WTC11 (cell line): Measurements from ENCODE around the gene CRYBB1. TPM values are rescaled to one million over a fixed set of nuclear protein-coding genes. Genes with fewer than 3 reads are reported as not detected.
"Not testable (repeated sequence)": the region's sequence is repeated elsewhere in the genome, so short reads cannot be mapped to it uniquely, and the experiment has no call there.

Experiments used
- ATAC-seq: fragments of 200-7000 bp; cut with Tn5 transposase; 2 replicates; pipeline ENCODE4 v1.10.0; 2021; ENCODE audit warnings: mild to moderate bottlenecking, moderate library complexity
- CTCF ChIA-PET: fragments of 300-600 bp; sonication (Branson Sonifier 250); formaldehyde crosslinking; loops from one replicate; lab custom pipeline; 2021; ENCODE audit warnings: antibody characterized with exemption; lab: Charles Lee
- POLR2A ChIA-PET: fragments of 350-600 bp; sonication (Branson Sonifier 250); formaldehyde crosslinking; loops from one replicate; lab custom pipeline; 2021; ENCODE audit warnings: antibody characterized with exemption; lab: Charles Lee
- DNase-seq: peaks from one replicate; pipeline ENCODE4 v3.0.0; 2021; ENCODE audit warnings: low spot score
- H3K27ac Mint-ChIP-seq: 2 replicates; pipeline ENCODE4 v1.8.0; 2021; ENCODE audit warnings: mixed read lengths
- H3K27me3 Mint-ChIP-seq: 2 replicates; pipeline ENCODE4 v1.8.0; 2021; ENCODE audit warnings: low read depth, mild to moderate bottlenecking, moderate library complexity, mixed read lengths
- H3K36me3 Mint-ChIP-seq: 2 replicates; pipeline ENCODE4 v1.8.0; 2021; ENCODE audit warnings: mixed read lengths
- H3K4me1 Mint-ChIP-seq: 2 replicates; pipeline ENCODE4 v1.8.0; 2022; ENCODE audit warnings: mixed read lengths
- H3K4me3 Mint-ChIP-seq: 2 replicates; pipeline ENCODE4 v1.8.0; 2021; ENCODE audit warnings: mild to moderate bottlenecking, moderate library complexity, mixed read lengths
- H3K9me3 Mint-ChIP-seq: 2 replicates; pipeline ENCODE4 v1.8.0; 2021; ENCODE audit warnings: mixed read lengths
- AFF4 ChIP-seq: sonication (generic); formaldehyde crosslinking; IDR thresholded peaks from 2 replicates; pipeline ENCODE4 v1.8.1; 2023; ENCODE audit warnings: mild to moderate bottlenecking, missing genetic modification reagents, borderline replicate concordance
- ATF2 ChIP-seq: sonication (generic); formaldehyde crosslinking; IDR thresholded peaks from 2 replicates; pipeline ENCODE4 v1.8.1; 2022; ENCODE audit warnings: low read depth, missing genetic modification reagents, borderline replicate concordance
- NFYB ChIP-seq: sonication (generic); formaldehyde crosslinking; conservative IDR thresholded peaks from 2 replicates; pipeline ENCODE4 v1.8.0; 2022; ENCODE audit warnings: low read depth, missing genetic modification reagents
- NR1H2 ChIP-seq: sonication (generic); formaldehyde crosslinking; IDR thresholded peaks from 2 replicates; pipeline ENCODE4 v1.9.0; 2021; ENCODE audit warnings: mild to moderate bottlenecking, moderate library complexity, missing genetic modification reagents
- RORB ChIP-seq: fragments of 250-450 bp; sonication (Bioruptor Pico); IDR thresholded peaks from 2 replicates; pipeline ENCODE4 v1.9.0; 2021; ENCODE audit warnings: mild to moderate bottlenecking
- SMAD3 ChIP-seq: sonication (generic); formaldehyde crosslinking; IDR thresholded peaks from 2 replicates; pipeline ENCODE4 v1.8.0; 2022; ENCODE audit warnings: missing genetic modification reagents, mild to moderate bottlenecking, borderline replicate concordance
- SP1 ChIP-seq: sonication (generic); formaldehyde crosslinking; conservative IDR thresholded peaks from 2 replicates; pipeline ENCODE4 v1.8.1; 2022; ENCODE audit warnings: missing genetic modification reagents
- STAT6 ChIP-seq: sonication (generic); formaldehyde crosslinking; conservative IDR thresholded peaks from 2 replicates; pipeline ENCODE4 v1.8.1; 2023; ENCODE audit warnings: mild to moderate bottlenecking, low read depth, missing genetic modification reagents, moderate library complexity
- TEAD4 ChIP-seq: sonication (generic); formaldehyde crosslinking; IDR thresholded peaks from 2 replicates; pipeline ENCODE4 v1.8.0; 2022; ENCODE audit warnings: mild to moderate bottlenecking, missing genetic modification reagents
- ZNF138 ChIP-seq: sonication (generic); formaldehyde crosslinking; conservative IDR thresholded peaks from 2 replicates; pipeline ENCODE4 v1.8.1; 2022; ENCODE audit warnings: mild to moderate bottlenecking, moderate library complexity, missing genetic modification reagents
- ZNF425 ChIP-seq: fragments of 250-450 bp; sonication (Bioruptor Pico); conservative IDR thresholded peaks from 2 replicates; pipeline ENCODE4 v1.9.0; 2021; ENCODE audit warnings: mild to moderate bottlenecking
- total RNA-seq: library from RNA; stranded (reverse); gene quantifications from 3 replicates; pipeline ENCODE4 v1.2.3, GENCODE V29; 2021

CRYBB1 gene
- total RNA-seq, 1 experiment from 2014 or later, result 4.0 TPM

GRCh38 chr22:26614322-26614721, 3.5 kb downstream of the CRYBB1 start:
- ChIA-PET CTCF (interaction anchor here (0.7 kb wide), 2 partner anchors 21 to 29 kb away, joined by 3 to 4 read pairs; no protein-coding TSS in a partner anchor), POLR2A (no interaction called here)
- Mint-ChIP-seq H3K27ac (peak overlapping the region; percentile 16), H3K4me3 (peak overlapping the region; percentile 57), H3K4me1 (peaks cover 75% of the 10 kb centered on the region), H3K27me3 (peaks cover 71% of the 10 kb centered on the region), H3K36me3 (no peaks in the 10 kb centered on the region), H3K9me3 (no peaks in the 10 kb centered on the region)
- DNase-seq (no peak), ATAC-seq (no peak)
- TF ChIP-seq NR1H2 (no peak), RORB (no peak), ATF2 (CRISPR knock-in tag) (no peak), ZNF425 (CRISPR knock-in tag) (no peak), SMAD3 (no peak), ZNF138 (CRISPR knock-in tag) (no peak), NFYB (CRISPR knock-in tag) (no peak)

GRCh38 chr22:26613753-26614152, 4.1 kb downstream of the CRYBB1 start:
- TF ChIP-seq SP1 (CRISPR knock-in tag), result peak; percentile 43; the same call in 1 of the 2 replicates
- H3K4me1 Mint-ChIP-seq, result peaks cover 76% of the 10 kb centered on the region
- DNase-seq, result peak; percentile 72
- peak overlapping the region; percentile 57 for H3K4me3 Mint-ChIP-seq
- H3K36me3 Mint-ChIP-seq, H3K9me3 Mint-ChIP-seq, ATAC-seq, POLR2A ChIA-PET, H3K27ac Mint-ChIP-seq: not testable (repeated sequence)
- H3K27me3 Mint-ChIP-seq, result peaks cover 72% of the 10 kb centered on the region
- CTCF ChIA-PET, result interaction anchor here (0.7 kb wide), 2 partner anchors 20 to 30 kb away, joined by 3 to 4 read pairs; no protein-coding TSS in a partner anchor

- Mint-ChIP-seq H3K9me3 (no peaks in the 10 kb centered on the region), H3K4me1 (peaks cover 78% of the 10 kb centered on the region), H3K27ac (no peak overlapping the region), H3K27me3 (peaks cover 71% of the 10 kb centered on the region), H3K36me3 (no peaks in the 10 kb centered on the region), H3K4me3 (no peak overlapping the region)
- no peak for DNase-seq
- TF ChIP-seq AFF4 (CRISPR knock-in tag), result no peak
- TF ChIP-seq TEAD4 (CRISPR knock-in tag), result peak; percentile 1; the same call in 1 of the 2 replicates
- no peak for TF ChIP-seq STAT6
- CTCF ChIA-PET, result no interaction called here
- no peak for ATAC-seq
- POLR2A ChIA-PET, result no interaction called here
Observed at GRCh38 chr22:26612652-26613051, 5.2 kb downstream of the CRYBB1 start.
